ENCODE measurements around the gene CCDC177.

CCDC177 gene

DNA sequence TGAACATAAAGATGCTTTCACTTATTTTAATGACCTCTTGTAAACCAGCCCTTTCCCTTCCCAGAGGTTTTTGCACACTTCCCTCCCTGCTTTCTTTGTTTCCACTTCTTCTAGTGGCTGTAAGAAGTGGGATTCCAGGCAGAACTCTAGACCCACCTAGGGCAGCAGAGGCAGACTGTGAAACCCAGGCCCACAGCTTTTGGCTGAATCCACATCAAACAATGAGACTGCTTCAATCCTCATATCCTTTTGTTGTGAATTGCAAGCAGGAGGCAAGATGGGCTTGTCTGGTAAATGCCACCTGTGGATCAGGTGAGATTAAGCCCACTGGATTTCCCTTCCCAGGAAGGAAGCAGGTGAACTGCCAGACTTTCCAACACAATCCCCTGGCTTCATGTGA lies 12.8 kb downstream of the CCDC177 start:
- DNase-seq (ENCODE audit: low read depth) = no peak

DNA sequence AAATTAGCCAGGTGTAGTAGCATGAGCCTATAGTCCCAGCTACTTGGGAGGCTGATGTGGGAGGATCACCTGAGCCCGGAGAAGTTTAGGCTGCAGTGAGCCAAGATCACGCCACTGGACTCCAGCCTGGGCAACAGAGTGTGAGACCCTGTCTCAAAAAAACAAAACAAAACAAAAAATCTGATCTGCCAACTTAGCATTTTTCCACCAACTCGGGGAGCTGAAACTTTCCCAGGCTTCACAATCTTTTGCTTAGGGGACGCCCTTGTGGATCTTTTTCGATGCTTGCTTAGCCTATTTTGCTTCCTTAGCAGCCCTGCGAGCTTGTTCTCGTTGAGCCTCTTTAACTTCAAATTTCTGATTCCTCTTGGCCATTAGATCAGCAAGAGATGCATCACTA lies 13.8 kb downstream of the CCDC177 start:
- no peak for DNase-seq (ENCODE audit: low read depth)

DNA sequence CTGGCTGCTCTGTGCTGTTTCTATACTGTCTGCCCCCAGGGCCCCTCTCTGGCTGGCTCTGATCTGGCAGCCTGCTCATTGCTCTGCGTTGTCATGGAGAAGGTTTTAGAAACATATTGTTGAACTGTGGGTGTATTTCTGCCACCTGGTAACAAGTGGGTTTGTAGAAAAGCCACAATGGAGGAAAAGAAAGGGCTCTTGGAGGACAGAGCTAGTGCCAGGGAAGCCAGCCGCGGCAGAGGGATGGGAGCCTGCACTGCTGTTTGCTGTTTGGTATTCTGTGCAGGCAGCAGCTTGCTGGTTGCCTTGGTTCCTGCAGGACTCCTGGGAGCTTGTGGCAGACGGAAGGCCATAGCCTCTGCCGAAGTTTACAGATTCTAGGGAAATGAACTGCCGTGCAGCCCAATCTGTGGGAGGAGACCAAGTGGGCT lies 15.1 kb downstream of the CCDC177 start:
- DNase-seq (ENCODE audit: low read depth) = no peak

DNA sequence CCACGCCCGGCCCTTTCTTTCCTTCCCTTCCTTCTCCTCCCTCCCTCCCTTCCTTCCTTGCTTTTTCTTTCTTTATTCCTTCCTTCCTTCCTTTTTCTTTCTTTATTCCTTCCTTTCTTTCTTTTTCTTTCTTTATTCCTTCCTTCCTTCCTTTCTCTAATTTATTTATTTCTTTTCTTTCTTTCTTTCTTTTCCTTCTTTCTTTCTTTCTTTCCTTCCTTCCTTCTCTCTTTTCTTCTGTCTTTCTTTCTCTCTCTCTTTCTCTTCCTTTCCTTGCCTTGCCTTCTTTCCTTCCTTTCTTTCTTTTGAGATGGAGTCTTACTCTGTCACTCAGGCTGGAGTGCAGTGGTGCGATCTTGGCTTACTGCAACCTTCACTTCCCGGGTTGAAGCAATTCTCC lies 15.9 kb downstream of the CCDC177 start:
- DNase-seq (ENCODE audit: low read depth) = no peak

DNA sequence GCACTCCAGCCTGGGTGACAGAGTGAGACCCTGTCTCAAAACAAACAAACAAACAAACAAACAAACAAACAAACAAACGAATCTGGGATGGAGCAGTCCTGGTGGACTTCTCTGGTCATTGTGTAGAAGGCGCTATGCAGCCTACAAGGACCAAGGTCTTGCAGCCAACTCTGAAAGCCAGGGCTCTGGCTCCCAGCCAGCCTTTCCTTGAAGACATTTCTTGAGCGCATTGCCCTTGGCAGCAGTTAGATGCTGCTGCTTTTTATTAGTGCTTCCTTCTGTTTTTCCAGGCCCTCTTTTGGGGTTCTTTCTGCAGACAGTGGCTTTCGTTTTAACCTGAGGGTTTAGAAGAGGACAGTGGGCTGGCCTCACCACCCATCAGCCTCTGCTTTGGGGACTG lies 20.2 kb downstream of the CCDC177 start:
- DNase-seq (ENCODE audit: low read depth) = no peak

DNA sequence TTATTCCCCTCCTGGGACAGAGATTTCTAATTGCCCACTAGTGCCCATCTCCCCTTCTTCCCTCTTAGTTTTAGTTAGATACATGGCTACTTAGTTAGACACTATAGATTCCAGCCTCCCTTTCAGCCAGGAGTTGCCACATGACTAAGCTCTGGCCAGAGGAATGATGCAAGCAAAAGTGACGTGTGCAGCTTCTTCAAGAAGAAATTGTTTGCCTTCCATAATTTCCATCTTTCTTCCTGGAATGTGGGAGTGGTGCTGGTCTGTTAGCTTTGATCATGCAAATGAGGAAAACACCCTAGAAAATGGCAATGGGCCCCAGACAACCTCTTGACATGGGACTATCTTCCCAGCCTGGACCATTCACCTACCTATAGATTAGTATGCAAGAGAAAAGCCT lies 21.4 kb downstream of the CCDC177 start:
- no peak for DNase-seq (ENCODE audit: low read depth)

DNA sequence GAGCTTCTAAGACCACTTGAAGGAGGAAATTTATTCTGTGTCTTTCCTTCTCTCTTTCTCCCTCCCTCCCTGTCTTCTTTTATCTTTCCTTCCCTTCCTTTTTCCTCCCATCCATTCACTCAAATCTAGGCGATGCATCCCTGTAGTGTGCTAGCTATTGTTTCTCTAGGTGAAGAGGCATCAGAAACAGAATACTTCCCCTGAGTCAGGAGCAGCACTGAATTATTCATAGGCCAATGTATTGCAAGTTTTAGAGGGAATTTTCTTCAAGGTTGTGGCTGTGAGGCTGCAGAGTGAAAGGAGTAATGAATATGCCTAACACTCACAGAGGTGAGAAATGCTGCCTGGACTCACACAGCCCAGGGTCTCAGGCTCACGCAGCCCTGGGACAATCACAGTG lies 23.2 kb downstream of the CCDC177 start:
- DNase-seq (ENCODE audit: low read depth) = no peak

DNA sequence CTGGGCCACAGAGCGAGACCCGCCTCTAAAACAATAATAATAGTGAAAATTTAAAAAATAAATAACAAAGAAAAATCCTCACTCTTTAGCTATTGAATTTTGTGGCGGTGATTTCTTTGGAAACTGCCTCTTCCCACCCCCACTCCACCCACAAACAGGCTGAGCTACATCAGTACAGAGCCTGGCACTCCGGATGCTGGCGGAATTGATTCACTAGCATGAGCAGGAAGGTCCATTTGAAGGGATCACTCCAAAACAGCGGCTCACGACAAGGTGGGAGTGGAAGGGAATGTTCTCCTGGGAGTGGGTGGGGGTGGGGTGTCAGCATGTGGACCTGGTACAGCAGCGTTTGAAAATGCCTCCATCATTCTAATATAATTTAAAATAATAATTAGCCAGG lies 26.1 kb downstream of the CCDC177 start:
- DNase-seq (ENCODE audit: low read depth) = no peak

DNA sequence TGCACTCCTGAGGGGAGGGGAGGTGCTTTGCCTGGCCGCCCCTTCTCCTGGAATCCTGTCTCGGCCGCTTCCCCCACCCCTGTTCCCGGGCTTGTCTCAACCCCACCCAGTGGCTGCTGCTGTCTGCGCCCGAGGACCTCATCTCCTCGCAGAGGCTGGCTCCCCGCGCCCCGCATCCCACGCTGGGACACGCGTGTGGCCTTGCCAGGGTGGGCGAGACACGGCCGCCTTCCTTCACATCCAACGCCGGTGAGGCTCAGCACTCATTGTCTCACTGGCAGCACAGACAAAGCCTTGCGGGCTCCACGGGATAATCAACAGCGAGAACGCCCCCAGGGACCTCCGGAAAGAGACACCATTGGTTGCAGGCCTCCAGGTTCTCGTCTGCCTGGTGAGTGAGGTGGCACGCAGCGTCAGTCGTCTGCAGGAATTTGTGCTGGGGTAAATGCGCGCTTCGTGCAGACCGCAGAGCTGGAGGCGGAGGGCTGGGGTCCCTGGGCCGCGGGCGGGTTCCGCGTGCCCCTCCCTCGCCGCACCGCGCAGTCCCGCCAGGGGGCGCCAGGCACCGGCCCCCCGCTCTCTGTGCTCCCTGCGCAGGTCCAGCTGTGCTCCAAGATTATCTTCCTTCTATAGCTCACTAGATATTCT lies 26.8 kb downstream of the CCDC177 start:
- DNase-seq (ENCODE audit: low read depth) = no peak

DNA sequence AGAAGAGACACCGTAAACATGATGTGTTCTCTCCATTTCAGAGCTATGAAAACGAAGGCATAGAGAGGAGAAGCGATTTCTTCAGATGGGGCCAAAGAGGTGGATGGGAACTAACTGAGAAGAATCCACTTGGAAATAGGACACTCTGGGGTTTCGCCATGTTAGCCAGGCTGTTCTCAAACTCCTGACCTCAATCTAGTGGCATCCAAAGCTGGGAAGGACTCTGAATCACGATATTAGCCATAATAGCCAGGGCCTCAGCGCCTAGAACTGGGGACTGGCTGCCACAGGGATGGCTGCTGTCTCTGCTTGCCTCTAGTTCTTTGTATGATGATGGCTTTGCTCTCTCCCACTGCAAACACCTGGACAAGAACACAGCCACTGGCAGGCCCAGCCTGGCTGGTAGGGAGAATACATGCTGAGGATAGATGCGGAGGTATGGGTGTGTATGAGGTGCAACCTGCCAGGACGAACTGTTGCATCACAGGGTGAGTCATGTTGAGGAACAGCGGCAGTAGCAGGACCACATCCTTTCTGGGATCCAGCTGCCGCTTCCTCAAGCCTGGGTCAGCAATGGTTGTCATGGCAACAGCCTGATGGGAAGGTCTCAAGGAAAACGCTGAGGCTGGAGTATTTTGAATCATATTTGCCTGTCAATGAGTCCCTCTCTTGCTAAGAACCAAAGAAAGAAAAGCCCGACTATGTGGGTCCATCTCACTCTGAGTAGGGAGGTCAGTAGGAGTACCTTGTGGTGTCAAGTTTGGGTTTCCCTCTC lies 31.1 kb downstream of the CCDC177 start:
- DNase-seq (ENCODE audit: low read depth) = no peak

DNA sequence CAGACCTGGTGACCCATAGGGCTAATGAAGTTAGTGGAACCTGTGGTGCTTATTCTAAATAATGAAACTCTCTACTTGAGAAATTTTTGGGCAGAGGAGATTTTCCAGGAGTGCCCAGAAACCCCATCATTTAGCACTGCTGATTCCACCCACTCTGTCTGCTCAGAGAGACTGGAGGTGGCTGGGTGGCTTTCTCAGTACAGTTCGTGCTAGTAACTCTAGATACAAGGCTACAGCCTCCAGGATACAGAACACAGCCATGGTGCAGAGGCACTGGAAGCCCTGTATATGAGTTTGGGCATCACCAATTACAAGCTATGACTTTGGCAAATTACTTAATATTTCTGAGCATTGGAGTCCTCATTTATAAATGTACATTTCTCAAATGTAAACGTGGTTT lies 32.4 kb downstream of the CCDC177 start:
- DNase-seq (ENCODE audit: low read depth) = no peak

DNA sequence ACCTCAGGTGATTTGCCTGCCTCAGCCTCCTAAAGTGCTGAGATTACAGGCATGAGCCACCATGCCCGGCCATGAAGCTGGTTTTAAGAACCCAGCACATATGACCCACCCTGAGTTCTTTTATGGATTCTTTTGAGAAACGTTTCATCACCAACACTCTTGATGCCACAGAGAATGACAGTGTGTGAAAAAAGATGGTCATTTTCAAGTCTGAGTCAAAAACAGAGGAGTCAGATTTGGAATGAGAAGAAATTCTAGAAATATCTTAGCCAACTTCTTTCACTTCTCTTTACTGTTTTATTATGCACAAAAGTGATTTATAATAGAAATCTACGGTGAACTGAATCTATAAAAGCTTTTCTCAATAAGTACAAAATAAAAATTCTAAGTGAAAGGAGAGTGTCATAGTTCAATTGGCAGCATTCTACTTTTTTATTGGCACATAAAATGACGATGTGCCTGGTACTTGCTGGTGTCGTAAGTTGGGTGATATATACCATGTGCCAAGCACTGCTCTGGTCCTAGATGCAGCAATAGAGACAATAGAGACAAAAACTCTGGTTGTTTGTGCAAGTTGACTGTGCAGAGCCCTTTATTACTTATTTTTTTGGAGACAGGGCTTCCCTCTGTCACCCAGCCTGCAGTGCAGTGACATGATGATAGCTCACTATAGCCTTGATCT lies 33.9 kb downstream of the CCDC177 start:
- DNase-seq (ENCODE audit: low read depth) = no peak

DNA sequence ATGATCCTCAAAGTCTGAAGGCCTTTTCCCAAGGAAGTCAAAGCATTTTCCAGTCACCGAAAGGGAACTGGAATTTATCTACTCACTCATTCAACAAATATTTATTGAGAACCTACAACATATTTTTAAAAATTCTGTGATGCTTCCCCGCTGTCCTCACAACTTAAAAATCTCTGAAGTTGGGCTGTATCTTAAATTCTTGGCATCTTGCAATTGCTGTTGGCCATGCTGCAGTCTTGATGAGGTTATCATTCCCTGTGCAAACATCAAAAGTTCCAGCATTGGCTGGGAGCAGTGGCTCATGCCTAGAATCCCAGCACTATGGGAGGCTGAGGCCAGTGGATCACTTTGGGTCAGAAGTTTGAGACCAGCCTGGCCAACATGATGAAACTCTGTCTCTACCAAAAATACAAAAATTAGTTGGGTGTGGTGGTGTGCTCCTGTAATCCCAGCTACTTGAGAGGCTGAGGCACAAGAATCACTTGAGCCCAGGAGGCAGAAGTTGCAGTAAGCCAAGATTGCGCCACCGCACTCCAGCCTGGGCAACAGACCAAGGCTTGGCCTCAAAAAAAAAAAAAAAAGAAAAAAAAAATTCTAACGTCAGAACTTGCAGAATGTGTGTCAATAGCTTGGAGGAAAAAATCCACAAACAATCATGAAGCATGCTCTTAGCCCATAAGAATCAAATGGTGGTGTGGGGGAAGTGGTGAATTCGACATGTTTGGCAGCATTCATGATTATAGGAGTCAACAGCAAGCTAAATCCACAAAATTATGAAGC lies 34.9 kb downstream of the CCDC177 start:
- DNase-seq (ENCODE audit: low read depth) = no peak

DNA sequence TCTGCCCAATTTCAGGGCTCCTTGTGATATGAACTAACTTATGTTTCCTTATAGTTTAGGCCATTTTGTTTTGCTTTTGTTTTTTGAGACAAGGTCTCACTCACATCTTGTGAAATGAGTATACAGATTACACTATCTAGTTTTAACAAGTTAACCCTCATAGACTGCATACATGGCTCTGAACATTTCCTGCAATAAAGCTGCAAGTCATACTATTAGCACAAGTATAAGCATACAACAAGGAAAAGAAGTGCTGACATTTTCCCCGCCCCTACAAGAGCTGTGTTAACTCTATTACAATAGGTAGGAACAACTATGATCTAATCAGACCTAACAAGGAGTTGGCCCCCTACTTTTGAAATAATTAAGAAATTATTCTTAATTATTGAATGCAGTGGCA lies 35.9 kb downstream of the CCDC177 start:
- no peak for DNase-seq (ENCODE audit: low read depth)

DNA sequence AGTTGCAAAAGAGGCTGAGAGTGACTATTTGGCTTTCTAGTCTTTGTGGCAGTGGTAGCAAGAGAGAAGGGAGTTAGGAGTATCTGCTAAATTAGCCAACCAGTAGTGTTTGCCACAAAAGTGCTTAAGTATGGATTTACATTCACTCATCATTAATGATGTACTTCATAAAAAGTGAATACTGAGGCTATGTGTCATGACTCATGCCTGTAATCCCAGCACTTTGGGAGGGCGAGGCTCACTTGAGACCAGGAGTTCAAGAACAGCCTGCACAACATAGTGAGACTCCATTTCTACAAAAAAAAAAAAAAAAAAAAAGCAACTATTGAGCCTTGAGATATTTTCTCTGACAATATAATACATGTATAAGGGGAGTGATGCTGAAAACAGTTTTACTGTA lies 36.8 kb downstream of the CCDC177 start:
- no peak for DNase-seq (ENCODE audit: low read depth)

DNA sequence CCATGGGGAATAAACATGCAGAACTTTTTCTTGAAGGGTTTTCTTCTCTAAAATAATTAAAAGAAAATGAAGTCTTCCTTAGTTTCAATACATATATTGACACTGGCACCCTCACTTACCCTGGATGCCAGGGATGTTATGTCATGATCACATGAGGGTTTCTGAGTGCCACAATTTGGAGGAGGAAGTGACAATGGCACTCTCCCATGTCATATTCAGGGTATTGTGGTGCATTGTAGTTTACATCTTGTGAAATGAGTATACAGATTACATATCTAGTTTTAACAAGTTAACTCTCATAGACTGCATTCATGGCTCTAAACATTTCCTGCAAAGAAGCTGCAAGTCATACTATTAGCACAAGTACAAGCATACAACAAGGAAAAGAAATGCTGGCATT lies 37.7 kb downstream of the CCDC177 start:
- no peak for DNase-seq (ENCODE audit: low read depth)

DNA sequence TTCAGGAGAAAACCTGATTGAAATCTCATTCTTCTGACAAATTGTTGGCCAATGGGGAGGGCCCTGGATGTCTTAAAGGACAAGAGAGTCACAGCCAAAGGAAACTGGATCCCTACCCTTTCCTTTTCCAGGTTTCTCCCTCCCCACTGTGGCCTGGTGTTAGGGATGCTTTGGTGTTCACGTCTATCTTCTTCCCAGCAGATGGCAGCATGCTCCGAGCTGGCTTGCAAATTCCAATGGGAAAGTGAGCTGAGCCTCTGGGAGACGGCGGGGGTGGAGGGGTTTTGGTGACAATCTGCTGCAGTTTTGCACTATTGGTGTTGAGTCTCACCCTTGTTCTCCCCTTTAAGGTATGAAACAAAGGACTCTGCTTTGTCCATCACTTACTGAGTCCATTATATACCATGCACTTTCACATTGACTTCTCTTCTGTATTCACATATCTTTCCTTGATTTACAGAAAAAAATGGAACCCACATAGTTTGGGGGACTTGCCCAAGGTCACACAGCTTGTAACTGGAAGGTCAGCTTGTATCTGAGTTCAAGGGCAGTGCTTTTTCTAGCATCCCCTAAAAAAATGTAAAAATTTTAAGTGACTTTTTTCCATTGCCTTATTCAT lies 39.3 kb downstream of the CCDC177 start:
- no peak for DNase-seq (ENCODE audit: low read depth)

DNA sequence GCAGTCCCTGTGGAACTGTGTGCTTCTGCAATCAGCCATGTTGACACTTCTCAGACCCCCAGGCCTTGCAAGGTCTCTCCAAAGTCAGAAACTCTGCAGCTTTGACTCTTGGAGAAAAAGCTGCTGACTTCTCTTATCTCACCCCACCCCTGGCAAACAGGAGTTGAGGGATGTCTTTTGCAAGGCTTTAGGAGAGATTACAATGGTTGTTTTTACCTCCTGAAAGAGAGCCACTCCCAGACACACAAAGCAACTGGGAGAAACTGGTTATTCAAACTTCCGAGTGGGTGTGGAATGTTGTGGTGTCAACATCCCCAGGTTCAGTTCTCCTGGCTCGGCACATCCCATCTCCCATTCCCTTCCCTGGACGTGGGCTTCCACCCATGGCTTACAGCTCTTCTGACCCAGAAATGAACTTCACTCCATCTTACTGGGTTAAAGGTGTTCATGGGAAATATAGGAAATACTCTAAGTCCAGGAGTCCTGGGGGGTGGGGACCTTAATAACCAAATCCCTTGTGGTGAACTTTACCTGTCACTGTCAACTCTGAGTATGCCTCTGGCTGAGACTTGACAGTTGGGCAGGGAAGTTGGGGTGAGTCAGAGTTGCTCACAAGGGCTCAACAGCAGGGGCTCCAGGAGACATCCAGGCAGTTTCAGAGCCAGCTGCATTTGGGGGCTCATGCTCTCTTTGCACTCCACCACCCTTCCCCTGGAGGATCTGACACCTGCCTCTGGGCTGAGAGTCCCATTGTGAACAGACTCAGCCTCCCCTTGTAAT lies 41.9 kb downstream of the CCDC177 start:
- DNase-seq (ENCODE audit: low read depth) = no peak

DNA sequence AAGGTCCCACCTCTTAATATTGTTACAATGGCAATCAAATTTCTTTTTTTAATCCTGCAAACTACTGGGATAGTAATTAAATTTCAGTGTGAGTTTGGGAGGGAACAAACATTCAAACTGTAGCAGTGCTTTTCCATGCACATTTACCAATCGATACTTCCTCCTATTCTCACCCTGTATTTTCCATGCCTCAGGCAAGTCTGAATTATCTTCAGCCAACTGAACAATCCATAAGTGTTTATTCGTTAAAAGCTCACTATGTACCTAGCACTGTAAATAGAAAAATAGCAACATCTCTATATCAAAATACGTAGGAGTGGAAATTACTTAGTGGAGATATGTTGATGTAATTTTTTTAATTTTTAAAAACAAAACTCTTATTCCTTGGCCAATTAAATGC lies 43.5 kb downstream of the CCDC177 start:
- no peak for DNase-seq (ENCODE audit: low read depth)

DNA sequence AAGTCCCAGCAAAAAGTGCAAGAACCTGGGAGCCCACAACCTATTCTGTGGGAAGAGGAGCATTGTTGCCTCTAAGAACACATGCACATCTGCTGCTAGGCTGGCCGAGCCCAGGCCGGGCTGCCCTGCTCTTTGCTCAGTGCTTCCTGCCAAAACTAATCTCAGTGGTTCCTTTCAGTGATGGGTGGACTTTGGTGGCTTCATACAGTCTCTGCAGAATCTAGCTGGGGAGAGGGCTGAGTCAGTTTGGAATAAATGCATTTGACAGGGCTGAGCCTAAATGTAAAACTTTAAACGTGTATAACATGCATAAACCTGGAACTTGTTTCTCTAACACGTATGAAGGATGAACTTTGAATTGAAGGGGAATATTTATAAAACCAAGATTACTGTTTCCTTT lies 44.6 kb downstream of the CCDC177 start:
- no peak for DNase-seq (ENCODE audit: low read depth)

DNA sequence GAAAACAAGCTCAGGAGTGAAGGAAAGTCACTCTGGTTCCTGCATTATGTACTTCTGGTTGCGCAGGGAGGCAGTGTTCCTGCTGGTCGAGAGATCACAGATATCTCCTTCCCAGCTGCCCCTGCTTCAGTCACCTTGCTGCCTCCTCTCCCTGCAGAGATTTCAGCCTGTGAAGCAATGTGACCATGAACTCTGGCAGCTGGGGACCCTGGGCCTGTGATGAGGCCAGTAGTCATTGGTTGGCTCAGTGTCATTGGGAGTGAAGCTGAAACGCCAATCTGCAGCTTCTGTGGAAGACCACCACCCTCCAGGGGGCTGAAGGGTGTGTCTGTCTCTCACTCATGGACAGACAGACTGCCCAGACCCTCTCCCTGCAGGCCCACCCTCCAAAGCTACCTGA lies 45.1 kb downstream of the CCDC177 start:
- DNase-seq (ENCODE audit: low read depth) = no peak

Measured in activated T-cell treated with anti-CD3 and anti-CD28 coated beads for 1 hour (primary cell).